HG03460 (cell line): ENCODE results near the gene VIPR2.

Experiments
- ATAC-seq: cut with Tn5 transposase; IDR thresholded peaks from one replicate; pipeline ENCODE4 v1.9.1; 2021; ENCODE audit not compliant: unreplicated experiment

The VIPR2 gene

GRCh38 chr7:159158125-159158887 lies 13.6 kb upstream of the VIPR2 start:
- ATAC-seq = no peak

GRCh38 chr7:159157714-159158113 lies 13.0 kb upstream of the VIPR2 start:
- no peak for ATAC-seq

GRCh38 chr7:159156436-159157245 lies 12.0 kb upstream of the VIPR2 start:
- no peak for ATAC-seq

GRCh38 chr7:159155410-159155809 lies 10.7 kb upstream of the VIPR2 start:
- ATAC-seq = no peak

GRCh38 chr7:159154243-159154642 lies 9.6 kb upstream of the VIPR2 start:
- ATAC-seq = no peak

DNA sequence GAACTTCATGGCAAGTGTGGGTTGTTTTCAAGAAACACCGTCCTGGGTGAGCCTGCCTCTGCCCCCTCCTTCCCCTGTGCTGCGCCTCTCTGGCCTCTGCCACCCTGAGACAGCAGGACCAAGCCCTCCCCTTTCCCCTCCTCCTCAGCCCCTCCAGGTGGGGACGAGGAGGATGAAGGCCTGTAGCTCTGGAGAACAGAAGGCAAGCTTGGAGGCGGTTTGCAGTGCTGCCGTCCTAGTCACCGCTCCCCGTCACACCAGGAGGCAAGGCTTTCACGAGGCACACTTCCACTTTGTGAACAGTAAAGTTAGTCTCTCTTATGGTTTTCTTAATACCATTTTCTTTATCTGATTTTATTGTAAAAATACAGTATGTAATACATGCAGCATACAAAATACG lies 8.8 kb upstream of the VIPR2 start:
- no peak for ATAC-seq

DNA sequence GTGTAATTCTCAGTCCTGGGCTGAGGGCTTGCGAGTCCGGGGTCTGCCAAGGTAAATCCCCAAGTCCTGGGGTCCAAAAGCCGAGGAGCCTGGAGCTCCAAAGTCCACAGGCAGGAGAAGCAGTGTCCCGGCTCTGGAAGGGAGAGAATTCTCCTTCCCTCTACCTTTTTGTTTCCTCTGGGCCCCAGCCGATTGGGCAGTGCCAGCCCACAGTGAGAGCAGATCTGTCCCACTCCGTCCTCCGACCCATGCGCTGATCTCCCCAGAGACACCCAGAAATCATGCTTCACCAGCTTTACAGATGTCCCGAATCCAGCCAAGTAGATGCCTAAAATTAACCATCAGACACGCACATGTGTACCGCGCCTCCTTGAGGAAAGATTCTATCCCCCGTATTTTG lies 8.1 kb upstream of the VIPR2 start:
- ATAC-seq = no peak

- no peak for ATAC-seq
These were observed 6.6 kb upstream of the VIPR2 start for GRCh38 chr7:159151231-159151630.

GRCh38 chr7:159149488-159149887 lies 4.8 kb upstream of the VIPR2 start:
- ATAC-seq = no peak

GRCh38 chr7:159148430-159149395 lies 4.0 kb upstream of the VIPR2 start:
- no peak for ATAC-seq

- ATAC-seq = no peak
These were observed 3.0 kb upstream of the VIPR2 start for GRCh38 chr7:159147687-159148086.

- ATAC-seq = no peak
These were observed 2.6 kb upstream of the VIPR2 start for GRCh38 chr7:159147246-159147645.

DNA sequence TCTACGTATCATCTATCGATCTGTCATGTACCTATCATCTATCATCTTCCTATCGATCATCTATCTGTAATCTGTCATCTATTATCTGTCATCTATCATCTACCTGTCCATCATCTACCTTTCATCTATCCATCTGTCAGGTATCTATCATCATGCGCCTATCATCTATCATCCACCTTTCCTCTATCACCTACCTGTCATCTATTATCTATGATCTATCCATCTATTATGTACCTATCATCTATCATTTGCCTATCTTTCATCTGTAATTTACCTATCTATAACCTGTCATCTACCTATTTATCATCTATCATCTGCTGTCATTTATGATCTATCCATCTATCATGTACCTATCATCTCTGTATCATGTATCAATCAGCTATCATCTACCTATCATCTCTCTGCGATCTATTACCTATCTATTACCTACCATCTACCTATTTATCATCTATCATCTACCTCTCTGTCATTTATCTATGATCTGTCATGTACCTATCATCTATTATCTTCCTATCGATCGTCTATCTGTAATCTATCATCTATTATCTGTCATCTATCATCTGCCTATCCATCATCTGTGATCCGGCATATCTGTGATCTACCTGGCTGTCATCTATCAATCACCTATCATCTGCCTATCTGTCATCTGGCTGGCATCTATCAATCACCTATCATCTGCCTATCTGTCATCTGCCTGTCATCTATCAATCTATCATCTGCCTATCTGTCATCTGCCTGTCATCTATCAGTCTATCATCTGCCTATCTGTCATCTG lies 1.6 kb upstream of the VIPR2 start:
- no peak for ATAC-seq

- no peak for ATAC-seq
These were observed 806 bp upstream of the VIPR2 start for GRCh38 chr7:159145490-159145855.

DNA sequence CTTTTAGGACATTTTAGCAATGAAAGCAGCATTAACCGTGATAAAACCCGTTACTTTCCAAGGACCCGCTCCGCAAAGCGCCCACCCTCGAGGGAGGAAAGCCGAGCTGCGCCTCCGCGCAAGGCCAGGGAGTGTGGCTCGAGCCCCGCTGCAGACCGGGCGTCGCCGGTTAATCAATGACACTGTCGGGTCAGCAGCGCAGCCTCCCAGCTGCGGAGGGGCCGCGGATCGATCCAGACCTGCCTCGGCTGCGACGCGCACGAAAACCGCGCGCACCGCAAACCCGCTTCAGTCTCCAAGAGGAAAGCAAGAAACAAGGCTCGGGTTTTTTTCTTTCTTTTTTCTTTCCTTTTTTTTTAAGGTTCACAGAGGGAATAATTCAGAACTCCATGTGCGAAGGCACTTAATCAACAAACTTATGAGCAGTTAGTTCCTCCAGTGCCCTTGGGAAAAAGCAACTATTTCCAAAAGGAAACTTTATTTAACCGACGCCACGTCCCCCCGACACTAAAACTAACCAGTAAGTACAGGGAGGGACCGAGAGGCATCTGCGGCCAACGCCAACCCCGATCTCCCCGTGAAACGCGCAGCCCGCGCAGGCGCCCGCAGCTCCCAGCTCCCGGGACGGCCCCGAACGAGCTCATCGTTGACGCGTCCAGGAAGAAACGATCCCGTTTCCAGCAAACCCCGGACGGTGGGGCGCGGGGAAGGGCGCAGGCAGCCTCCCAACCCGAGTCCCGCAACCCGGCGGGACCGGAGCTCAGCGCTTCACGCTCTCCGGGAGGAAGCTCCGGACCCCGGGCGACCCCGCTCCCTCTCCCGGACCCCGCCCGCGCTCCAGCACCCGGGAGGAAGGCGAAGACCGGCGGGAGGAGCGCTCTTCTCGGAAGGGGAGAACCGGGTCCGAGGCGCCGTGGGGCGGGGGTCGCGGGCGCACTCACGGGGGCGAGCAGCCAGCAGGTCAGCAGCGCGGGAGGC lies 598 bp downstream of the VIPR2 start:
- no peak for ATAC-seq

DNA sequence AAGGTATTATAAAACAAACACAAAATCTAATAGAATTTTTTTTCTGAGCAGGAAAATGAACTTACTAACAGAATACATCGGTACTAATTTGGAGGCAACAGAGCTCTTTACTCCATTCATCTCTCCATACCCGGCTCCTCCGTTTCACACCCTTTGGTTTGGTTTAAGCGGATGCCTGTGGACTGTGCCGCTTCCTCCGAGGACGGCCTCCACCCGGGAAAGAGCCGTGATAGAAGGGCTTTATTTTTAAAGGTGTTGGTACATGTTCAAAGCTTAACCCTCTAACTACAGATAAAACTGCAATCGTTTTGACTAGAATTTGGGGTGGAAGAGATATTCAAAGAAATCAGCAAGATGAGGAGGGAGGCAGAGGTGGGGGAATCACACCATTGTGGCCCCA lies 1.9 kb downstream of the VIPR2 start:
- no peak for ATAC-seq

DNA sequence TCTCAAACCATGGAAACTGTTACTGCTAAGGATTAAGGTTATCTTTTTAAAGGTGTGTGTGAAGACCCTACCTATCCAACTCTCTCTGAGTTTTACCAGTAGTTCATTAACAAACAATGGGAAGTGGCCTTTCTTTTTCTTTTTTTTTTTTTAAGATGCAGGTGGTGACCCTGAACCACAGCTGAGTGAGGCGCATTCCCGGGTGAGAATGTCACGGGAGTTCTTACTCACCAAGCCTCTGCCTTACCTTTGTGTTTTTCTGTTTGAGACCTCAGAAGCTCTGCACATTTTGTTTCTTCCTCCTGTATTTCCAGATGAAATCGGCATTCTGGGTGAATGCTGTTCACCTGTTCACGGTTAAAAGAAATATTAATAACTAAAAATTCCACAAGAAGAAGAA lies 2.5 kb downstream of the VIPR2 start:
- ATAC-seq = no peak

DNA sequence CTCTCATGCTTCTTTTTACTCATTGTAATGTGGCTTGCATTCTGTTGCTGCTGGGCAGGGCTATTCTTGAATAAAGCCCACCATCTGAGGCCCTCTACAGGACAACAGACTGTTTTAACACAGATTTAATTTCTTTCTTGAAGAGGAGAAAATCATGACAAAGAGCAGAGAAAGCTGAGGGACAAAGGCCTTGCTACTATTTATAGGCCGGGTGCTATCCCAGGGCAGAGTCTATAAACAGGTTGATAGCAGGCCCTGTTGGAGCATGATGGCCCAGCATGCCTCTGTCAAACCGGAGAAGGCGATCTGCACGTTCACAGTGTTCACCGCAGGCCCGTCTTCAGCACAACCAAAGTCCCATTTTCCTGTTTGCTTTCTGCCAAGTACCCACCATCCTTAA lies 3.0 kb downstream of the VIPR2 start:
- no peak for ATAC-seq

GRCh38 chr7:159141167-159141566 lies 3.5 kb downstream of the VIPR2 start:
- ATAC-seq = no peak
